PFSK-1 (cell line): ENCODE measurements around the gene SRSF10.

ENCODE experiments used
- FOXP2 ChIP-seq: optimal IDR thresholded peaks from 2 replicates; pipeline ENCODE3; 2011; ENCODE audit warnings: borderline replicate concordance, control low read depth, inconsistent platforms; ENCODE audit not compliant: insufficient read depth; ENCODE audit errors: extremely low read length, extremely low read depth
- POLR2AphosphoS5 ChIP-seq: IDR thresholded peaks from 2 replicates; pipeline ENCODE4 v1.6.1; 2012; ENCODE audit warnings: low read depth, mild to moderate bottlenecking, control low read depth, low read length, moderate library complexity
- REST ChIP-seq, 2 experiments: IDR thresholded peaks; 2 replicates each; pipeline versions ENCODE4 v1.6.1 to v1.8.0; 2011 to 2012; ENCODE audit warnings: low read depth in 2 of 2, low read length in 2 of 2, control low read depth in 1 of 2, inconsistent platforms in 1 of 2, mild to moderate bottlenecking in 1 of 2, moderate library complexity in 1 of 2; ENCODE audit not compliant: insufficient read depth in 1 of 2
- SIN3A ChIP-seq: IDR thresholded peaks from 2 replicates; pipeline ENCODE4 v1.6.1; 2012; ENCODE audit warnings: mild to moderate bottlenecking, low read length, moderate library complexity, borderline replicate concordance; ENCODE audit not compliant: insufficient read depth
- TAF1 ChIP-seq: IDR thresholded peaks from 2 replicates; pipeline ENCODE4 v1.6.1; 2012; ENCODE audit warnings: low read length, control low read depth, borderline replicate concordance; ENCODE audit not compliant: insufficient read depth

The SRSF10 gene

DNA sequence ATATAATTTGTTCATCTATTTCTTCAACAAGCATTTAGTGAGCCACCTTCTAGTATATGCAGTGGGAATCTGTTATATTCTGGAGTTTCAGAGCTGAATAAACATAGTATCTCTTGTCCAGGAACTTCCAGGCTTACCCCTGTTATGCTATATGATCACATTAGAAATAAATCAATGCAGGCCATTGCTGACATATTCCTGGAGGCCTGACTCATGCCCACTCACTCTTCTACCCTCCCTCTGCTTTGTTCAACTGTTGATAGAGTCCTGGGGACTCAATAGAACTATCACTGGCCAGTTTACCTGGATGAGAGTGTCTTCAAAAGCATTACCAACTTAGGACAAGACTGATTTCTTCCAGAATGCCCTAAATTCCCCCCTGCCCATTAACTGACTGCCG lies 29.3 kb upstream of the SRSF10 start:
- TF ChIP-seq POLR2AphosphoS5 (no peak), TAF1 (no peak), REST (IDR thresholded peaks at IDR 0.05; ENCODE audit: insufficient read depth in 1 of 2, low read depth in 2 of 2, low read length in 2 of 2) (no peak), FOXP2 (no peak)

DNA sequence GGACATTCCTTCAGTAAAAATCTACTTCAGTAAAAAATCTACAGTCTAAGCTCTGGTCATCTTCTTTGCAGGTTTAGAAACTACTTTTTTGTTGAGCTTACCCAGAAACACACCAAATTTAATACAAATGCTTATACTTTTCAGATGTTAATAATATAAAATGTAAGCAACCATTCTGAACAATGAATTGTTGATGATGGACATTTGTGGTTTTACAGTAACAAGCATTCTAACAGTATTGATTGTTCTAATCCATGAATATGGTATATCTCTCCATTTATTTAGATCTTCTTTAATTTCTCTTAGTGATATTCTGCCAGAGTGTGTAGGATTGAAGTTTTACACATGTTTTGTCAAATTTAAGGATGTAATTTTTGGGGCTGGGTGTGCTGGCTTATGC lies 27.0 kb upstream of the SRSF10 start:
- TF ChIP-seq POLR2AphosphoS5 (no peak), TAF1 (no peak), SIN3A (no peak), REST (IDR thresholded peaks at IDR 0.05; ENCODE audit: insufficient read depth in 1 of 2, low read depth in 2 of 2, low read length in 2 of 2) (no peak), FOXP2 (no peak)

DNA sequence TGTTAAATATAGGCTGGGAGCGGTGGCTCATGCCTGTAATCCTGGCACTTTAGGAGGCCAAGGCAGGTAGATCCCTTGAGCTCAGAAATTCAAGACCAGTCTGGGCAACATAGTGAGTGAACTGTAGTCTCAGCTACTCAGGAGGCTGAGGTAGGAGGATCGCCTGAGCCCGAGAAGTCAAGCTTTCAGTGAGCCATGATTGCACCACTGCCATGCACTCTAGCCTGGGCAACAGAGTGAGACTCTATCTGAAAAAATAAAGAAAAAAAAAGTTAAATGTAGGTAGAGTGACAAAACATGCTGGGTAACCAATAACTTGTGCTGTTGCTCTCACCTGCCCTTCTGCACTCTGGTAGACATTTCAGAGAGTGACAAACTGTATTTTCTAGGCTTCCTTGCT lies 25.0 kb upstream of the SRSF10 start:
- no peak for TF ChIP-seq SIN3A
- TF ChIP-seq REST (IDR thresholded peaks at IDR 0.05; ENCODE audit: insufficient read depth in 1 of 2, low read depth in 2 of 2, low read length in 2 of 2) = no peak

DNA sequence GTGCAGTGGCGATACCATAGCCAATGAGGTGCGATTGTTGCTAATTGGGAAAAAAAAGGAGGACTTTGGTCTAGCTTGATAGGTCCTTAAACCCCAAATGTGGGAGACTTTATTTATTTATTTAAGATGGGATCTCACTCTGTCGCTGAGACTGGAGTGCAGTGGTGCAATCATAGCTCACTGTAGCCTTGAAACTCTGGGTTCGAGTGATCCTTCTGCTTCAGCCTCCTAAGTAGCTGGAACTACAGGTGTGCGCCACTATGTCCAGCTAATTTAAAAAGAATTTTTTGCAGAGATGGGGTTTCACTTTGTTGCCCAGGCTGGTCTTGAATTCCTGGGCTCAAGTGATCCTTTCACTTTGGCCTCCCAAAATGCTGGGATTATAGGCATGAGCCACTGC lies 24.0 kb upstream of the SRSF10 start:
- TF ChIP-seq TAF1 (no peak), SIN3A (no peak), POLR2AphosphoS5 (no peak), FOXP2 (no peak), REST (IDR thresholded peaks at IDR 0.05; ENCODE audit: insufficient read depth in 1 of 2, low read depth in 2 of 2, low read length in 2 of 2) (no peak)

GRCh38 chr1:24003331-24003972 lies 23.3 kb upstream of the SRSF10 start:
- TF ChIP-seq FOXP2 (no peak), POLR2AphosphoS5 (no peak), TAF1 (no peak), SIN3A (no peak), REST (IDR thresholded peaks at IDR 0.05; ENCODE audit: insufficient read depth in 1 of 2, low read depth in 2 of 2, low read length in 2 of 2) (no peak)
